Measurements from ENCODE around the gene FGFR3.
A peak's percentile ranks its signal among the peaks of the same experiment; 100 is the strongest.

FGFR3 gene

GRCh38 chr4:1789552-1789951 lies 3.5 kb upstream of the FGFR3 start:
- DNase-seq = no peak

GRCh38 chr4:1790005-1790404 lies 3.1 kb upstream of the FGFR3 start:
- DNase-seq = no peak

GRCh38 chr4:1792158-1792831 lies 798 bp upstream of the FGFR3 start:
- no peak for DNase-seq

GRCh38 chr4:1793496-1793840 lies 375 bp downstream of the FGFR3 start:
- DNase-seq = peak; percentile 60

- no peak for DNase-seq
These were observed 1.1 kb downstream of the FGFR3 start for GRCh38 chr4:1793940-1794808.

GRCh38 chr4:1794809-1795298 lies 1.8 kb downstream of the FGFR3 start:
- DNase-seq = no peak

GRCh38 chr4:1795299-1796195 lies 2.5 kb downstream of the FGFR3 start:
- no peak for DNase-seq

GRCh38 chr4:1796486-1797204 lies 3.6 kb downstream of the FGFR3 start:
- DNase-seq = no peak

- no peak for DNase-seq
These were observed 4.3 kb downstream of the FGFR3 start for GRCh38 chr4:1797298-1797860.

GRCh38 chr4:1797861-1798579 lies 4.9 kb downstream of the FGFR3 start:
- no peak for DNase-seq

GRCh38 chr4:1798580-1799386 lies 5.7 kb downstream of the FGFR3 start:
- no peak for DNase-seq

GRCh38 chr4:1799387-1800375 lies 6.6 kb downstream of the FGFR3 start:
- no peak for DNase-seq

- DNase-seq = no peak
These were observed 7.7 kb downstream of the FGFR3 start for GRCh38 chr4:1800805-1801204.

- DNase-seq = no peak
These were observed 8.3 kb downstream of the FGFR3 start for GRCh38 chr4:1801286-1801958.

- DNase-seq = no peak
These were observed 9.1 kb downstream of the FGFR3 start for GRCh38 chr4:1802151-1802715.

GRCh38 chr4:1802720-1803522 lies 9.8 kb downstream of the FGFR3 start:
- DNase-seq = no peak

Data from stimulated activated CD4-positive, alpha-beta T cell treated with anti-CD3 and anti-CD28 coated beads, Interleukin-15, amount 100 ng/mL, for 24 hours (primary cell).